Measurements from ENCODE around the gene CCDC120.
A peak's percentile ranks its signal among the peaks of the same experiment; 100 is the strongest.

The CCDC120 gene, protein sequence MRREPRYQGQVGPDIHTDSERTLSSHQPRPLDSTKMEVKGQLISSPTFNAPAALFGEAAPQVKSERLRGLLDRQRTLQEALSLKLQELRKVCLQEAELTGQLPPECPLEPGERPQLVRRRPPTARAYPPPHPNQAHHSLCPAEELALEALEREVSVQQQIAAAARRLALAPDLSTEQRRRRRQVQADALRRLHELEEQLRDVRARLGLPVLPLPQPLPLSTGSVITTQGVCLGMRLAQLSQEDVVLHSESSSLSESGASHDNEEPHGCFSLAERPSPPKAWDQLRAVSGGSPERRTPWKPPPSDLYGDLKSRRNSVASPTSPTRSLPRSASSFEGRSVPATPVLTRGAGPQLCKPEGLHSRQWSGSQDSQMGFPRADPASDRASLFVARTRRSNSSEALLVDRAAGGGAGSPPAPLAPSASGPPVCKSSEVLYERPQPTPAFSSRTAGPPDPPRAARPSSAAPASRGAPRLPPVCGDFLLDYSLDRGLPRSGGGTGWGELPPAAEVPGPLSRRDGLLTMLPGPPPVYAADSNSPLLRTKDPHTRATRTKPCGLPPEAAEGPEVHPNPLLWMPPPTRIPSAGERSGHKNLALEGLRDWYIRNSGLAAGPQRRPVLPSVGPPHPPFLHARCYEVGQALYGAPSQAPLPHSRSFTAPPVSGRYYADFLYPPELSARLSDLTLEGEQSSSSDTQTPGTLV

DNA sequence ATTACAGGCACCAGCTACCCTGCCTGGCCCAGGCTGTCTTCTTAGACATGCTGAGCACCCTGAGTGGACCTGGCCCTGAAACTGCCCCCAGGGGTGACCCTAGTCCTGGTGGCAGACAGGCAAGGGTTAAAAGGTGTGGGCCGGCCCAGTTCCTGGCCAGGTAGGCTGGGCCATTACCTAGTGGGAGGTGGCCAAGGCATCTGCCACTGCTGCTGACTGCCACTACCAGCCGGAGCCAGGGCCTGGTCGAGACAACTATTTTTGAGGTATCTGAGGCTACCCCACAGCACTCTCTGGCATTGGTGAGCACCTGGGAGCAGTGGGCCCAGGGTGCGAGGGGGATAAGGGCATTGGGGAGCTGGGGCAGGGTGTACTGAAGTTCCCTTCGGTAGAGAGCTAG lies at the start of gene CCDC120:
Gene CCDC120 (plus strand): TSS at position 206 of the 400 bp plus-strand sequence. CDS start 3,043 bp downstream, outside the sequence.
- no peak for DNase-seq

DNA sequence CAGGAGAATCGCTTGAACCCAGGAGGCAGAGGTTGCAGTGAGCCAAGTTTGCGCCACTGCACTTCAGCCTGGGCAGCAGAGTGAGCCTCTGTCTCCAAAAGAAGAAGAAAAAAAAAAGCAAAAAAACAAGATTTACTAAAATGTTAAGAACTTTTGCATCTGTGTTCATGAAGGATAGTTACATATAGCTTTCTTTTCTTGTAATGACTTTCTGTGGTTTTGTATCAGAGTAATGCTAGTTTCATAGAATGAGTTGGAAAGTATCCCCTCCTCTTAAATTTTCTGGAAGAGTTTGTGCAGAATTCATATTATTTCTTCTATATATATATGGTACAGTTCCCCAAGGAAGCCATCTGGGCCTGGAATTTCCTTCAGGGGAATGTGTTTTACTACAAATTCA lies 39.7 kb upstream of the CCDC120 start:
- DNase-seq, result no peak

DNA sequence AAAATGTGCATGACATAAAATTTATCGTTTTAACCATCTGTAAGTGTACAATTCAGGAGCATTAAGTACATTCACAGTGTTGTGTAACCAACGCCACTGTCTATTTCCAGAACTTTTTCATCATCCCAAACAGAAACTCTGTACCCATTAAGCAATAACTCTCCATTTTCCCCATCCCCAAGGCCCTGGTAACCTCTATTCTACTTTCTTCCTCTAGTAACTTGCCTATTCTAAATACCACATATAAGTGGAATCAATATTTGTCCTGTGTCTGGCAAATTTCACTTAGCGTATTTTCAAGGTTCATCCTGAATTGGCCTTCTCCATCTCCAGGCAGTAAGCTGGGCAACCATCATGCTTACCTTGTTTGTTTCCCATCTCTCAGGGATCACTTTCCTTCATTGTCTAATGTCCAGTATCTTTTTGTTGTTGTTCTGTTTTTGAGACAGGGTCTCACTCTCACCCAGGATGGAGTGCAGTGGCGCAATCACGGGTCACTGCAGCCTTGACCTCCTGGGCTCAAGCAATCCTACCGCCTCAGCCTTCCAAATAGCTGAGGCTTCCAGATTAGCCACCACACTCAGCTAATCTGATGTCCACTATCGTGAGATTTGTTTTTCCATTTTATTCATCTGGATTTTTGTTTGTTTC lies 39.1 kb upstream of the CCDC120 start:
- no peak for DNase-seq

DNA sequence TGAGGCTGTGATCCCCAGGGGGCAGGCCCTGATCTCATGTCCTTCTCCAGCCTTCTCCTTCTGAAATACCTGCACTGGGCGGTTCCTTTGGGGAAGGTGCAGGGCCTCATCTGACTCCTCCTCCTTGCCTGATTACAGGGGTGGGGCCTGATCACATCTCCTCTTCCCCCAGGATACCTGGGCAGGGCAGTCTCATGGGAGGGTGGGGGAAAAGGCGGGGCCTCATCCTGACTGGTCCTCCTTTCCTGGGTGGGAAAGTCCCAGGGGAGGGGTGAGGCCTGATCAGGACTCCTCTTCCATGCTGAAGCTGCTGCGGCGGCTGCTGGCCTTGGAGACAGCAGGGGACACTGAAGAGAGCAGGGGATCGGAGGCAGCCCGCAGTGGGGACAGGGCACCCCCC lies 28.9 kb upstream of the CCDC120 start:
- no peak for DNase-seq

DNA sequence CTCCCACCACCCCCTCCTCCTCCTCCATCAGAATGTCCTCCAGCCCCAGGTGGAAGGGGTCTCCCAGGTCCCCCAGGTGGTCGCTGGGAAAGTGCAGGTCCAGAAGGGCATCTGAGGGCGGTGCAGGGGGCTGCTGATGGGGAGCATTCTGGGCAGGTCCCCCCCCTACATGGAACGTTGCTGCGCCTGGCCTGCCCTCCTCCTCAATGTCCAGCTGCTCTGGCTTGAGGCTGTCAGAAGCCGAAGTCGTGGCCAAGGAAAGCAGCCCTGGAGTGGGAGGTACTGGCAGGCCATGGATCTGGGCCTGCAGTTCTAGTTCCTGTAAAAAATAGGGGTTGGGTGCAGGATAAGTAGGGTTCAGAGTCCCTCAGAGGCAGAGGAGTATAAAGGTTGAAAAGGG lies 28.5 kb upstream of the CCDC120 start:
- DNase-seq, result no peak

DNA sequence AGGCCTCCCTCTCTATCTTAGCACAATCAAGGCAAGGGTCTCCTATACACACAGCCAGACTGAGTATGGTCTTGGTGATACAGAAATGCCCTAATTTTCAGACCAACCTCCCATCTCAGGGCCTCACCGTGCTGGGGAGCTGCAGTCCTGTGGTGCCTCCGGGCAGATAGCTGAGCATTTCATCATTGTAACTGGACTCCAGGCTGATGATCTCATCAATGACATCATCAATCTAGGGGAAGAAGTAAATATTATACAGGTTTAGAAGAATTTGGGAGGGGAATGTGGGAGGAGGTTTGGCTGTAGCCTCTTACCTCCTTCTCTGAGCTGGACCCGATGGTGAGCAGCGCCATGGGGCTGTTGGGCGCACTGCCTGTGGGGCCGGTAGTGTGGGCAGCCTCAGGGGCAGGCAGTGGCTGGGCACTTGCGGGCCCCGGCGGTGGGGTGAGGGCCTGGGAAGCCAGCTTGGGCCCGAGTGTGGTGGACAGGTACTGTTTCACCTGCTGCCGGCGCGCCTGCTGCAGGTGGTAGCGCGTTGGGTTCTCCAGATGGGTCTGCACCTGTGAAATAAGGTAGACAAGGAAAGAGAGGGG lies 20.8 kb upstream of the CCDC120 start:
- DNase-seq, result no peak

DNA sequence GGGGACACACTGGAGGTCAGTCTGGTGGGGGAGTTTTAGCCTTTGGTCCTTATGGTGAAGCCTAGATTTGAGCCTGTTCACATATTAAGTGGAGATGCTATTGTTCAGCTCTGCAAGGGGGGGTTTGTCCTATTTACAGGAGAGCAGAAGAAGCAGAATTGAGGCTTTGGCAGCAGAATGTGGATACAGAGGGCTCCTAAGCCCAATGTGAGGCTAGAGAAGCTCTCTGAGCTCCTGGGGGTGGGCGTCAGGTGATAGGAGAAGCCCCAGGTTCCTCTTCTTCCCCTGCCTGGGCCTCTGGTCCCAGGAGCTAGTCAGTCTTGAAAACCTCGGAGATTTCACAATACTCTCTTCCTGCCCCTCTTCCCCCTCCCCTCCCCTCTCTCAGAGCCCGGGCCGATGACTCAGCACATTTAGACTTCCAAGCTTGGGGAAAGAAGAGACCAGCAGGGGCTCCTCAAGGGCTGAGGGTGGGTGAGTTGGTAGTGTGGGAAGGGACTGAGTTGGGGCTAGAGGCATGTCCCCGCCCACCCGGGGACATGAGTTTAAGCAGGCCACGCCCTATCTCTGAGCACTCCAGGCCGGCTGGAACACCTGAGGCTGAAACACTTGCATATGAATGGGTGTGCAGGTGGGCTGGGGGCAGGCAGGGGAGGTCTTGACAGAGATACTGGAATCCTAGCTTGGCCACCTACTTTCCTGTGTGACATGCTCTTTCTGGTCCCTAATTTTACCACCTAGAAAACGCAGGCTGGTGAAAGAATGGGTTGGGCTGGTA lies 19.0 kb upstream of the CCDC120 start:
- peak; percentile 44 for DNase-seq

DNA sequence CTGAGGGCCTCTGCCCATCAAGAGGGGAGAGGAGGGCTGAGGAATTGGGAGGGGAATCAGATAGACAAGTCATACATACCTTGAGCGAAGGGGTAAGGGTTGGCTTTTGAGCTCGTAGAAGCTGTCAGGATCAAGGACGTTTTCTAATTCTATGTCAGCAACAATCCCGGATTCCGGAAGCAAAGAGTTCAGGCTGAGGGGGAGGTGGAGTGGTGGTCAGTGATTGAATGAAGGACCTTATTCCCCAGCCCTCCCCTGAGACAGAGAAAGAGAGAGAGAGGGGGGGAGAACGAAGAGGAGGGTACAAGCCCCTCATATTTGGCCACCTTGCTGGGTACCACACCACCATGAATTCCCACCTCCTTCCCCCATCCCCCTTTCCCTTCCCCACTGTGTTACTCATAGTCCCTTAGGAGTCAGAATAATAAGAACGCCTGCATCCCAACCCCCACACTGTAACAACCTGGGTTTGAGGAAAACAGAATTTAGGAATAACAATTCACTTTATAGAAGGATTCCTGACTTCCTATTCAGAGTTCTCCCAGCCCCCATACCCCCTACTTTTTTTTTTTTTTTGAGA lies 18.3 kb upstream of the CCDC120 start:
- no peak for DNase-seq

DNA sequence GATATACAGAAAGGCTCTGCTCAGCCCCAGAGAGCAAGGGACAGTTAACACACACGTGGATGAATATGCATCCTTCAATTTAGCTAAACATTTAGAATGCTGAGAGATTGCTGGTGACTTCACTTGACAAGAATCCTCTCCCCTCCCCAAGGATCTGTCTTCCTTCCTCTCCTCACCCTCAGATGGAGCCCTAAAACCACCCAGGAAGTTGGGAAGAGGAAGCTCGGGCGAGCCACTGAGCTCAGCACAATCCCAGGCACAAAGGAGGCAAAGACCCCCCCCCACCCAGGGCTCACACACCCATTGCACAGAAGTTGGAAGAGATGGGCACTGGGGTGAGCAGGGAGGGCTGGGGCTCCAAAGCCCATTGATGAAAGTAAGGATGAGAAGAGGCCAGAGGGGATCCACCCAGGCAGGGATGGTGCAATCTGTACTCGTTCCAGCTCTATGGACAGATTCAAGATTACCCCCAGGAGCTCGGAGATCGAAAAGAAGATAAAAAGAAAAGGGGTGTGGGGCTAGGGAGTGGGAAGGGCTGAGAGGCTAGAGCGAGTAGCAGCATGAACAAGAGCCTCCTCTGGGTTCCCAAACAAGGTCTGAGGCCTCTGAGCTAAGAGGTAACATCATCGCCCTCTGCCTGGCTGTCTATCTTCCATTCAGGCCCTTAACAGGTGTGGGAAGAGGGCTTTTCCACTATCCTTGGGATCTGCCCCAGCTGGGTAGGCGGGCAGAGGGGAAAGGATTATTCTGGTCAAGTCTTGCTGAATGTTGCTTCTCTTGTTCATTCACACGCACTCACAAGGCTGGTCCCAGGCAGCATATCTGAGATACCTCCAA lies 16.8 kb upstream of the CCDC120 start:
- DNase-seq, result no peak

DNA sequence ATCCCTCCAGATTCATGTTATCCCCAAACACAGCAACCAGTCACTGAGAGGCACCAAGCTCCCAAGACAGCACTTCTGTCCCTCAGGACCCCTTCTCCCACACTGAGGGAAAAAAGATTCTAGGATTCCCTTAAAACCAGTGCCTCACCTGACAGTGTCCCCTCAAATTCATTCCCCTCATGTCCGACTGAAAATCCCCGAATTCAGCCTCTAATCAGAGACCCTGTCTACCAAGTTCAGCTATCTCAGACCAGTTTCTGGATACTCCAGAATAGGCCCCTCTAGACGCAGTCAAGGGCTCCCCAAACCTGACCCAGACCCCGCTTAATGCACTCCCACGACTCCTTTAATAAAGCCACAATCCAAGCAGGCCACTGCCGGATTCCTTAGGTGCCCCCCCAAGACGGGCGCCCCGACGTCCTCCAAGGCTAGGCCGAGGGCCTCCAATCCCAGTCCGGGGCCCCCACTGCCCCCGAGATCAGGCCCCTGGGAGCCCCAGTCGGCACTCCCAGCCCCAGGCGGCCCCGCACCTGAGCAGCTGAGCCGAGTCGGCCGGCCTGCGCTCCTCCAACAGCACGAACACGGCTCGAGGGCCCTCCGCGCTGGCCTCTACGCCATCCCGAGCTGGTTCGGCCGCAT lies 16.1 kb upstream of the CCDC120 start:
- no peak for DNase-seq

DNA sequence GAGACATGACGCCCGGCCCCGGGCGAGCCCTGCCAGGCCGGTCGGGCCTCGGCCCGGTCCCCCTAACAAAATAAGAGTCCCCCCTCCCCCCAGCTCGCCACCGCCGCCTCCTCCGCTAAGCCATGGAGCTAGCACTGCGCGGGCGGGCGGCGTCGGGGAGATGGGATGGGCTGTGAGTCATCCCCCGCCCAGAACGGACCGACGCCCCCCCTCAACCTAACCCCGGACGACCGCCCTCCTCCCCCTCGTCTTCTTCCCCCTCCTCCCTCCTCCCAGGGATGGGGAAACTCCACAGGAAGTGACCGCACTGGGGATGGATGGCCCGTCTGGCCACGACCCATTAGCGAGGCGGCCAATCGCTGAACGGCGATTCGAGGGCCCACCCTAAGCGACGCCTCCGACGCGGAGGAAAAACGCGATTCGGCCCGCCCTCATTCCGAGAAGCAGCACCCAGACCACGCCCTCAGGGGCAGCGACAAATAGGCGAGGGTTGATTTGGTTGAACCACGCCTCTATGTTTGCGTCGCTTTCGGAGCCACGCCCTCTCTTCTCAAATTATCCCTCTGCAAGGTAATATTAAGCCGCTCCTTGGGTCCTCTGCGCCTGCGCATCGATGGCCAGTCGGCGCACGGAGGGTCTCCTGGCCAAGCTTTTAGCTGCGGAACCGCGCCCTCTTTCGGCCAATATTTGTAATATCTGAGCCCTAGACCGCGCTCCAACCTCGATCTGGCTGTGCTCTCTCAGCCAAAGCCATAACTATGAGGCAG lies 15.4 kb upstream of the CCDC120 start, which contains the start of gene TFE3:
Gene TFE3 (minus strand): TSS at position 138 of the 767 bp plus-strand sequence. CDS start 131 bp downstream, at position 7.
- DNase-seq, result peak; percentile 96

DNA sequence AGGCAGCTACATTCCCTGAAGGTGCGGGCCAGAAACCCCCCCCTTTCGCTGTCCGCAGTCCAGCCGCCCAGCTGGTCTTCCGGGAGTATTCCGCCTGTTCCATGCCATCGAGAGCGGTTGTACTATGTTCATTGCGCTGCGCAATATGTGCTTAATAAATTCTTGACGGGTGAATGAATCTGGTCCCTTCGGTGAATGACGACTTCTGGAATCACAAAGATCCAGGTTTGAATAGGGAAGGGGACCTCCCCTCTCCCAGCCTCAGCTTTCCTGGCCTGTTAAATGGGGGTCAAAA lies 14.9 kb upstream of the CCDC120 start:
- no peak for DNase-seq

DNA sequence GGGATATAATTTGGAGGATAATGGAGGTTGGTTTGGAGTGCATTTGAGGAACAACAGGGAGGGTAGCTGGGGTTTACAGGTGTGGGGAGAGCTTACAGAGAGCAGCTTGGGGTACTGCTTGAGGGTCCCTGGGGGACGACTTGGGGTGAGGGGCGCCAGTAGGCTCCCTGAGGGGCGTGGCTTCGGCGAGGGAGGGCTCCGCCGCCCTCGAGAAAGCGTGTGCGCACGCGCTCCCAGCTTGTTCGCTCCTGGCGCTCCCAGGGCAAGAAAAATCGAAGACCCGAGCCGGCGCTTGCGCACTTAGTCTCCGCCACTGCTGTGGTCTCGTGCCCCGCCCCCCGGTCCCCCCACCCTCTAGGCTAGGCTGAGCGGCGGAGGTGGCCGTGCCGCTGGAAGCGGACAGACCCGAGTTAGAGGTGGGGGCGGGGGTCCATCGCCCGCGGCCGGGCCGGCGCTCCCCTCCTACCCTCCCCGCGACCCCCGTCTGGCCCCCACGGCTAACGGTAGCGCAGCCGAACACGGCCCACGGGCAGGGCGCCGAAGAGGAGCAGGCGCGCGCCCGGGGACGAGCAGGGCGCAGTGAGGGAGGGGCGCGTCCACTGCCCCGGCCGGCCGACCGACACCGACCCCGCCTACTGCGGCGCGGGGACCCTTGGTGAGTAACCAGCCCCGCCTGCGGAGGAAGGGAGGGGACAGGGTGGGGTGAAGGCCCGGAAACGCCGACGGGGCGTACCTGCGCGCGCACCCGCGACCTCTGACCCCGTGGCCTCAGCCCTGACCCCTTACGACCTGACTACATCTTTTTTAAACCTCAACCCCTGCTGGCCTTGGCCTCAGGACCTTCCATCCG lies 5.4 kb upstream of the CCDC120 start:
- peak; percentile 66 for DNase-seq

DNA sequence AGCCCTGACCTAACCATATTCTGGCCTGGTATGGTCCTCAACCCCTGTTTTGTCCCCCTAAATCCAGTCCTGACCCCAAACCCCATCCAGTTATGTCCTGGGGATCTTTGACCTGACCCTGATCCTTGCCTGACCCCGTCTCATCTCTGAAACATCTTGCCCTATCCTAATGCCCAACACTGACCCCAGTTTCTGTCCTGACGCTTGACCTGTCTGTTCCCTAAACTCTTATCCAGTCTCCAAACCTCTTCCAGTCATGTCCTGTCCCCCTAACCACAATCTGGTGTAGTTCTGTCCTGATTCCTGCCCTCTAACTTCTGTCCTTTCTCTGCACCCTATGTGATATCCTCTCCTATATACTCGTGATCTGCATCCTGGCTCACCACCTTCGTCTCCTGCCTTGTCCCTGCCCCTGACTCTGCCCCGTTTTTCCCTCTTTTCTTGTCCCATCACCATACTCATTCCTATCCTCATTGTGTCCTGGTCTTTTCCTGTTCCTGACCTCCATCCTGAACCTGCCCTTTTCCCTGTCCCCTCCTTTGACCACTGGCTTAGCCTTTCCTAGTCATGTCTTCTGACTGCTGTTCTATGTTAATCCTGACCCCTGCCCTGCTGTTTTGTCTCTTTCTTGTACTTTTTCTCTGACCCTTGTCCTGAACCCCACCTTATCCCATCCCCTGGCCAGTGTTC lies 4.6 kb upstream of the CCDC120 start:
- no peak for DNase-seq

DNA sequence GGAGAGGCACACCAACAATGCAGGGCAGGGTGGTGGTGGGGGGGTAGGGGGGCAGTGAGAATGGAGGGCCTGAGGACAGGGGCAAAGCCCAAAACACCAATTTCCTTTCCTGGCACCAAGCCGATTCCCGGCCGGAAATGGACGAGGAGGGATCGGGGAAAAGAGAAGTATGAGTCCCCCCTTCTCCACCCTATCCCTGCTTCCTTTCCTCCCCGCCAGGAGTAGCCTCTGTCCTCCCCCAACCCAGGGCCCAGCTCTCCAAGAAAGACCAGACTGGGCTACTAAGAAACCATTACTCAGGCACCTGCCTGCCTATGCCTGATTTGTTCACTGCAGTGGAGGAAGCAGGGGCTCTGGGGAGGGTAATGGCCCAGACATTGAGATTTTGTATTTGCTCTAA lies 402 bp downstream of the CCDC120 start:
- DNase-seq, result no peak

DNA sequence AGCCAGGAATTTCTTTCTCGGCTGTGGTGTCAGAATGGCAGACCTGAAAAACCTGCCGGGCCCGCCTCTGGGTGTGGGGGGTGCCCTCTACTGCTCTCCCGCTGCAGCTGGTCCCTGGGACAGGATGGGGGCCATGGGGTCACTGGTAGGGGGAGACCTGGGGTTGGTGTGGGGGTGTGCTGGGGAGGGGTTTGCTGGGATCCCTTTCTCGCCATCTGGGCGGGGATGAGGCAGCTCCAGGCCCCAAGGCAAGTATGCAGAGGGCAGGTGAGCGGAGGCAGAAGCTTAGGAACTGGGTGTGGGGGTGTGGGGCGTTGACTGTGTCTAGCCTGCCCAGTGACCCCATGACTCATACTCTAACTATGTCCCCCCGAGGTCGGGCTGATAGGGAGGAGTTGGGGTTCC lies 884 bp downstream of the CCDC120 start:
- no peak for DNase-seq

DNA sequence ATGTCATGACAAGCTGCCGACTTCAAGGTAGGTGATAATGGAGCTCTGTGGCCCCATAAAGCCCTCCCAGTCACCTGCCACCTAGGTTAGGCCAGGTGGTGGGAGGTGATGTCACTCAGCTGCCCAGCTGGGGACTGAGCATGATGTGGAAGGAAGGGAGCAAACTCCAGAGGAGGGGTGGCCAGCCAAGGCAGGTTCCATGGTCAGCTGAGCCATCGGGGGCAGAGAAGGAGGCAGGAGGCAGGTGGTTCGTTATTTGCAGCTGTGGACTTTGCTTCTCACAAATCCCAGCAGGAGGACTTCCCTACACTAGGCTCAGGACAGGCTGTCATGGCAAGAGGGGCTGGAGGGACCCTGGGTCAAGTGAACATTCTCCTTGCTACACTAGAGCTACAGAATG lies 2.1 kb downstream of the CCDC120 start:
- DNase-seq, result no peak

DNA sequence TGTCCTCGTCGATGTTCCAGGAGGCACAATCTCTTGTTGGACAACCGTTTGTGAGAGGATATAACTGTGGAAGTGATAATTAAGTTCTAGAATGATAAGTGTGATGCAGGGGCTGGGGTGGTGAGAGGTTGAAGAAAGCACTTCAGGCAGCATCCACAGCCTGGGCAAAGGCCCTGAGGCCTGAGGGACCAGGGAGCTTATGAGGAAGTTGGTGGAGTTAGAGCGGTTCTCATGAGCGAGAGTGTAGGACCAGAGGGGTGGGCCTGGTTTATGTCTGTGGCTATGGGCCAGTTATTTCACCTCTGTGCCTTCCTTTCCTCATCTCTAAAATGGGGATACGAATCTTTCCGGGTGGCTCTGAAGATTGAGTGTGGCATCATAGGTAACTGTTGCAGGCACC lies 2.7 kb downstream of the CCDC120 start:
- DNase-seq, result no peak

DNA sequence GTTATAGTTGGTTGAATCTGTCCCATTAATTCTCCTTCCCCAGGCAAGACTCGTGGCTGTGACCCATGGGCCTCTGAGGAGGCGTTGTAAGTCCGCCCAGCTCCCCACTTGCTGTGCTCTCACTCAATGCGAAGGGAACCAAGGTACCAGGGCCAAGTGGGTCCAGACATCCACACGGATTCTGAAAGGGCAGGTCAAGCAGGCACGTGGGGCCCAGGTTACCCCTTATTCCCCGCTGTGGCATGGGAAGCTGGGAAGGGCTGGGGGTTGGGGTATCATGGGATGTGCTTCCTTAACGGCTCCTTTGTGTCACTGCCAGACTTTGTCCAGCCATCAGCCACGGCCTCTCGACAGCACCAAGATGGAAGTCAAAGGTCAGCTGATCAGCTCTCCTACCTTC lies 3.1 kb downstream of the CCDC120 start:
- DNase-seq, result no peak

Measured in stimulated activated CD4-positive, alpha-beta T cell treated with anti-CD3 and anti-CD28 coated beads, Interleukin-1b, Interleukin-23, amount 100 ng/mL, for 48 hours (primary cell).